Right cardiac atrium (tissue), 5 donors: ENCODE results near the gene RECK. TPM values are rescaled to one million over a fixed set of nuclear protein-coding genes. Genes with fewer than 3 reads are reported as not detected.

Source experiments
- ATAC-seq, 2 donors: fragments of 200-7000 bp; cut with Tn5 transposase; one replicate each; pipeline versions ENCODE4 v1.8.0 to v1.9.1; 2020; ENCODE audit warnings: moderate library complexity in 2 of 2, mild to moderate bottlenecking in 1 of 2
- DNase-seq, 3 donors: peaks; one replicate each; pipeline ENCODE4 v3.0.0-alpha.2; 2020
- H3K27ac ChIP-seq: one replicate; pipeline ENCODE4 v1.5.1; 2013; ENCODE audit warnings: mild to moderate bottlenecking, low read length, control low read depth, moderate library complexity
- H3K27me3 ChIP-seq: one replicate; pipeline ENCODE4 v1.6.1; 2013; ENCODE audit not compliant: control insufficient read depth, insufficient read depth
- H3K4me1 ChIP-seq: one replicate; pipeline ENCODE4 v1.6.1; 2013; ENCODE audit warnings: low read length; ENCODE audit not compliant: control insufficient read depth, insufficient read depth
- H3K4me3 ChIP-seq: one replicate; pipeline ENCODE4 v1.5.1; 2013; ENCODE audit warnings: low read length, control low read depth
- H3K9me3 ChIP-seq: one replicate; pipeline ENCODE4 v1.6.1; 2013; ENCODE audit warnings: low read length; ENCODE audit not compliant: control insufficient read depth
- WGBS: extraction: QIAGEN DNeasy Blood & Tissue Kit; methylation state at CpG from one replicate; pipeline ENCODE4 v1.1.7; 2013; 5-methylcytosine and 5-hydroxymethylcytosine counted together
- intact Hi-C, 4 donors: fragments of 100-400 bp; cut with DNase I; formaldehyde crosslinking; loops; one replicate each; pipeline versions ENCODE4 v1.11.0 to v1.14.0; 2022 to 2023
- polyA plus RNA-seq: library from polyadenylated mRNA; stranded (reverse); fragments of 200-250 nt; gene quantifications from one replicate; pipeline ENCODE4 v1.2.3, GENCODE V29; 2013
- total RNA-seq, 4 donors: library from RNA; stranded (reverse); fragmentation: NEBNext Ultra II Directional; extraction: Animal tissue kit (Norgen Biotek cat#: 25700); gene quantifications; one replicate each; pipeline ENCODE4 v1.2.1, GENCODE V29; 2021
- donor health status: healthy with polysubstance abuse.
- donor health status: DM: no; HTN: yes; CAD: no.
- donor health status: DM: no; HTN: no; CAD: no.
- donor health status: DM: no; HTN: yes; CAD: no; lungs with severe emphysema.
- donor health status: DM: yes; HTN: yes; CAD: no.

Gene RECK
- total and polyA plus RNA-seq, 5 donors: 4.3 to 10.1 (median 8.1) TPM

DNA sequence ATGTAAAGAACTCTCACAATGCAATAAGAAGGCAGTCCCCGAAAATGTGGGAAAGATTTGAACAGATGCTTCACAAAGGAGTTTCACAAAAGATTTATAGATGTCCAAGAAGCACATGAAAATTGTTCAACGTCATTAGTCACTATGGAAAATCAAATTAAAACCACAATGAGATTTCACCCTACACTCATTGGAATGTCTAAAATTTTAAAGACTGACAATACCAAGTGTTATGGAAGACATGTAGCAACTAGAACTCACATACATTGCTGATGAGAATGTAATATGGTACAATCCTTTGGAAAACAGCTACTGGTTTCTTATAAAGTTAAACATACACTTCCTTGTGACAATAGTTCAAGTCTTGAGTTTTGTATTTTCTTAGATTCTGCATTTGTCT, 11.0 kb upstream of the RECK start:
- H3K27me3 ChIP-seq: no peaks in the 10 kb centered on the region
- intact Hi-C loops: loop anchor here in 1 of 4 donors (10.0 kb wide), 1 partner anchor 121 kb away; the partner anchor contains the start of genes HRCT1 and SPAAR
- H3K27ac ChIP-seq: no peak overlapping the region
- no peak for DNase-seq
- no peak overlapping the region for H3K4me3 ChIP-seq
- H3K9me3 ChIP-seq: no peaks in the 10 kb centered on the region
- no peaks in the 10 kb centered on the region for H3K4me1 ChIP-seq
- ATAC-seq: no peak
- WGBS: 93% methylated on average over 2 of the region's 2 CpGs

DNA sequence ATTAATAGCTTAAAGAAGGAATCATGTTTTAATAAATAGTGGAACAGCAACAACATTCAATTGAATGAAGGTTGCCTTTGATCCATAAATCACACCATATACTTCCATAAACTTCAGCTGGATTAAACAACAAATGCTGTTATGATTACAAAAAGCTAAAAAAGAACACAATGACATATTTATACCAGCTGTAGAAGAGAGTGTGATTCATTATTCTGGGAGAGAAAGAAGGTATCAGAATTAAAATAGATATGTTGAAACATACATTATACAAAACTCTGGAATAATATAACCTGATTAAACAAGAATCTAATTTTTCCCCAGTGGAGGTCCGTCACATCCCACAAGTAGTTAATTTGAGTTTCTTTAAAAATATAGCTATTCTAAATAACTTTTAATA, 7.5 kb upstream of the RECK start:
- no peak overlapping the region for H3K27ac ChIP-seq
- intact Hi-C loops: loop anchor here in 1 of 4 donors (10.0 kb wide), 1 partner anchor 124 kb away; the partner anchor contains the start of genes HRCT1 and SPAAR
- no peaks in the 10 kb centered on the region for H3K27me3 ChIP-seq
- H3K4me3 ChIP-seq: no peak overlapping the region
- DNase-seq: no peak
- H3K9me3 ChIP-seq: no peaks in the 10 kb centered on the region
- no peak for ATAC-seq
- 81% methylated on average over 1 of the region's 1 CpG for WGBS
- no peaks in the 10 kb centered on the region for H3K4me1 ChIP-seq

GRCh38 chr9:36029765-36030528, 6.8 kb upstream of the RECK start:
- intact Hi-C loops: loop anchor here in 1 of 4 donors (10.0 kb wide), 1 partner anchor 125 kb away; the partner anchor contains the start of genes HRCT1 and SPAAR
- Histone ChIP-seq H3K4me1 (no peaks in the 10 kb centered on the region), H3K27me3 (no peaks in the 10 kb centered on the region), H3K27ac (no peak overlapping the region), H3K4me3 (no peak overlapping the region), H3K9me3 (no peaks in the 10 kb centered on the region)
- DNase-seq (no peak), ATAC-seq (peak; percentile 56 to 59)
- WGBS: 67% methylated on average over 3 of the region's 3 CpGs

- Histone ChIP-seq H3K9me3 (no peaks in the 10 kb centered on the region), H3K27ac (no peak overlapping the region), H3K27me3 (no peaks in the 10 kb centered on the region), H3K4me1 (no peaks in the 10 kb centered on the region), H3K4me3 (no peak overlapping the region)
- intact Hi-C loops: no loop called here
- 89% methylated on average over 3 of the region's 3 CpGs for WGBS
- ATAC-seq: no peak
- DNase-seq: no peak
These were observed 5.8 kb upstream of the RECK start for GRCh38 chr9:36030871-36031270.

GRCh38 chr9:36031774-36032555, 4.7 kb upstream of the RECK start:
- intact Hi-C loops: no loop called here
- no peaks in the 10 kb centered on the region for H3K4me1 ChIP-seq
- H3K27ac ChIP-seq: no peak overlapping the region
- WGBS: 80% methylated on average over 6 of the region's 6 CpGs
- H3K4me3 ChIP-seq: no peak overlapping the region
- no peaks in the 10 kb centered on the region for H3K9me3 ChIP-seq
- no peak for ATAC-seq
- no peaks in the 10 kb centered on the region for H3K27me3 ChIP-seq
- DNase-seq: no peak

DNA sequence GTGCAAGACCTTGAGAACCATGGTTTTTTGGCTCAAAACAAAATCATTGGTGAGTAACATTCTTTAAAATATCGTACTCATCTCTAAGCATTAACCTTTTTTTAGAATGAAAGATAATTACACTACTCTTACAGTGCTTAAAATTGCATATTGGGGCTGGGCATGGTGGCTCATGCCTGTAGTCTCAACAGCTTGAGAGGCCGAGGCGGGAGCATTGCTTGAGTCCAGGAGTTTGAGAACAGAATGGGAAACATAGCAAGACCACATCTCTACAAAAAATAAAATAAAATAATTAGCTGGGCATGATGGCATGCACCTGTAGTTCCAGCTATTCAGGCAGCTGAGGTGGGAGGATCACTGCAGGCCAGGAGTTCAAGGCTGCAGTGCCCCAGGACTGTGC, 2.9 kb upstream of the RECK start:
- H3K27me3 ChIP-seq: no peaks in the 10 kb centered on the region
- H3K4me3 ChIP-seq: no peak overlapping the region
- intact Hi-C loops: no loop called here
- no peak for DNase-seq
- 96% methylated on average over 3 of the region's 3 CpGs for WGBS
- no peaks in the 10 kb centered on the region for H3K4me1 ChIP-seq
- no peak overlapping the region for H3K27ac ChIP-seq
- ATAC-seq: no peak
- H3K9me3 ChIP-seq: no peaks in the 10 kb centered on the region

DNA sequence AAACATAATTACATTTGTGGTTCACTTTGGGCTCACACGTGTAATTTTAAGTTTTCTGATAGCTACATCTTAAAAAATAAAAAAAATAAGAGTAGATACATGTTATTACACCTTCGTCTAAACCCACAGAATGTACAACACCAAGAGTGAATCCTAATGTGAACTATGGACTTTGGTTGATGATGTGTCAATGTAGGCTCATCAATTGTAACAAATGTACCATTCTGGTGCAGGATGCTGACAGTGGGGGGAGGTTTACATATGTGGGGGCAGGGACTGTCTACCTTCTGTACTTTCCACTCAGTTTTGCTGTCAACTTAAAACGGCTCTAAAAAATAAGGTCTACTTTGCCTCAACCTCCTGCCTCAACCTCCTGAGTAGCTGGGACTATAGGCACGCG, 2.5 kb upstream of the RECK start:
- no peak overlapping the region for H3K27ac ChIP-seq
- intact Hi-C loops: no loop called here
- 92% methylated on average over 5 of the region's 5 CpGs for WGBS
- no peaks in the 10 kb centered on the region for H3K27me3 ChIP-seq
- no peaks in the 10 kb centered on the region for H3K9me3 ChIP-seq
- H3K4me3 ChIP-seq: no peak overlapping the region
- ATAC-seq: no peak
- no peaks in the 10 kb centered on the region for H3K4me1 ChIP-seq
- DNase-seq: no peak

GRCh38 chr9:36035006-36035405, 1.7 kb upstream of the RECK start:
- Histone ChIP-seq H3K4me3 (no peak overlapping the region), H3K27me3 (no peaks in the 10 kb centered on the region), H3K27ac (no peak overlapping the region), H3K9me3 (no peaks in the 10 kb centered on the region), H3K4me1 (no peaks in the 10 kb centered on the region)
- intact Hi-C loops: no loop called here
- ATAC-seq (no peak), DNase-seq (no peak)
- WGBS: 97% methylated on average over 2 of the region's 2 CpGs

DNA sequence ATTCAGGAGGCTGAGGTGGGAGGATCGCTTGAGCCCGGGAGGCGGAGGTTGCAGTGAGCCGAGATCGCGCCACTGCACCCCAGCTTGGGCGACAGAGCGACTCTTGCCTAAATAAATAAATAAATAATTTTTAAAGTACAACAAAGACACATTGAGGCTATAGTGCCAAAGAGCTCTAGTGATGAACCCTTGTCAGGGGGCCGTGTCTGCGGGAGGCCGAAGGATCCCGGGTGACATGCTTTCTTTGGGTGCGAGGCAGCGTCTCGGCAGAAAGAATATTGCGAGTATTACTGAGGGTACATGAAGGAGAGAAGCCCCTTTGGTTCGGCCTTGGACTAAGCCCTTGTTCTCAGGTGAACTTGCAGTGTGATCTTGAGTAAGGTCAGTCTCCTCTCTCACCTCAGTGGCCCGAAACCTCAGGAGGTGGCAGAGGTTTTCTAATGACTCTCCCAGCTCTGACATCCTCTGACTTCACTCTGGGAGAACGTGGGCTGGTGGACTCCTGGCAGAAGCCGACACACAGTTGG, 397 bp upstream of the RECK start:
- Histone ChIP-seq H3K4me1 (no peaks in the 10 kb centered on the region), H3K9me3 (no peaks in the 10 kb centered on the region), H3K27ac (no peak overlapping the region), H3K4me3 (peak overlapping the region; percentile 94), H3K27me3 (no peaks in the 10 kb centered on the region)
- intact Hi-C loops: no loop called here
- WGBS: 64% methylated on average over 20 of the region's 20 CpGs
- DNase-seq (peak in 1 of 3 donors; percentile 41), ATAC-seq (no peak)

DNA sequence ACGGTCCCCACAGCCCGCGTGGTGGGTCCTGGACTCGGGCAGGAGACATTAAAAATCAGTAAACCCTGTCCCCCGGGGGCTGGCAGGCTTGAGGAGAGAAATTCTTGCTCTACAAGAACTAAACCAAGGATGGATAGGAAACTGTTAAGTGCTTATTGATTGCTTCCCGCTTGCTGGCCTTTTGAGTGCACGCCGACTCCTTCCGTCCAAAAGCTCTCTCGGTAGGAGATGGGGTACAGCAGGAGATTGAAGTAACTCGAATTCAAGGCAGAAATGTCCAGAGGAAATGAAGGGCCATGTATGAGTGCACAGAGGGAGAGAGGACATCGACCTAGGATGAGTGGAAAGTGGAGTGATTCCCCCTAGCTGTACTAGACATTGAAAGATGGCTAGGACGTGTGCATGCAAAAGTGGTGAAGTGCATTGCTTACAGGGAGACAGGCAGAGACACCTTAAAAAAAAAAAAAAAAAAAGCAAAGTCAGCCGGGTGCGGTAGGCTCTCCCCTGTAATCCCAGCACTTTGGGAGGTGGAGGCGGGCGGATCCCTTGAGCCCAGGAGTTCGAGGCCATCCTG, 923 bp downstream of the RECK start:
- DNase-seq: no peak
- H3K9me3 ChIP-seq: no peaks in the 10 kb centered on the region
- WGBS: 12% methylated on average over 18 of the region's 18 CpGs
- no peaks in the 10 kb centered on the region for H3K4me1 ChIP-seq
- peak; percentile 6 to 10 for ATAC-seq
- intact Hi-C loops: no loop called here
- no peaks in the 10 kb centered on the region for H3K27me3 ChIP-seq
- H3K27ac ChIP-seq: no peak overlapping the region
- H3K4me3 ChIP-seq: peak overlapping the region; percentile 94

DNA sequence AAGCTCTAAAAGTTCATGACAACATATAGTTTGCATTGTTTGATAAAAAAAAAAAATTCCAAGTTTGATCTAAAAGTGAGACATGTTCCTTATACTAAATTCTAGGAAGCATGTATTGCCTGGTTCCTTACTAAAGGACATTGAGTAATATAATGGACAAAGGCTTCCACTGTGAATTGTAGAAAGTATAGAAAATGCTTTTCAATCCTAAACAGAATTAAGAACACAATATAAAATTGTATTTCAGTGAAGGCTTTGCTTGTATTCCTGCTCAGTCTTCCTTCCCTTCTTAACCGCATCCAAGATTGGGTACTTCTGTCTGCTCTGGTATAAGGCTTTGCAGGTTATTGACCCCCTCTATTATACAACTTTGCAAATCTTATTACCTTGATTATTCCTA, 2.4 kb downstream of the RECK start:
- no peaks in the 10 kb centered on the region for H3K27me3 ChIP-seq
- H3K4me3 ChIP-seq: no peak overlapping the region
- no peak overlapping the region for H3K27ac ChIP-seq
- no peaks in the 10 kb centered on the region for H3K4me1 ChIP-seq
- H3K9me3 ChIP-seq: no peaks in the 10 kb centered on the region
- intact Hi-C loops: no loop called here
- 92% methylated on average over 1 of the region's 1 CpG for WGBS
- DNase-seq (no peak), ATAC-seq (no peak)
